ENCODE measurements around the gene FAM162A. TPM values are rescaled to one million over a fixed set of nuclear protein-coding genes. Genes with fewer than 3 reads are reported as not detected.

FAM162A gene, protein sequence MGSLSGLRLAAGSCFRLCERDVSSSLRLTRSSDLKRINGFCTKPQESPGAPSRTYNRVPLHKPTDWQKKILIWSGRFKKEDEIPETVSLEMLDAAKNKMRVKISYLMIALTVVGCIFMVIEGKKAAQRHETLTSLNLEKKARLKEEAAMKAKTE
- 1 to 10 TPM; 7.1 to 8.0 TPM for total RNA-seq

DNA sequence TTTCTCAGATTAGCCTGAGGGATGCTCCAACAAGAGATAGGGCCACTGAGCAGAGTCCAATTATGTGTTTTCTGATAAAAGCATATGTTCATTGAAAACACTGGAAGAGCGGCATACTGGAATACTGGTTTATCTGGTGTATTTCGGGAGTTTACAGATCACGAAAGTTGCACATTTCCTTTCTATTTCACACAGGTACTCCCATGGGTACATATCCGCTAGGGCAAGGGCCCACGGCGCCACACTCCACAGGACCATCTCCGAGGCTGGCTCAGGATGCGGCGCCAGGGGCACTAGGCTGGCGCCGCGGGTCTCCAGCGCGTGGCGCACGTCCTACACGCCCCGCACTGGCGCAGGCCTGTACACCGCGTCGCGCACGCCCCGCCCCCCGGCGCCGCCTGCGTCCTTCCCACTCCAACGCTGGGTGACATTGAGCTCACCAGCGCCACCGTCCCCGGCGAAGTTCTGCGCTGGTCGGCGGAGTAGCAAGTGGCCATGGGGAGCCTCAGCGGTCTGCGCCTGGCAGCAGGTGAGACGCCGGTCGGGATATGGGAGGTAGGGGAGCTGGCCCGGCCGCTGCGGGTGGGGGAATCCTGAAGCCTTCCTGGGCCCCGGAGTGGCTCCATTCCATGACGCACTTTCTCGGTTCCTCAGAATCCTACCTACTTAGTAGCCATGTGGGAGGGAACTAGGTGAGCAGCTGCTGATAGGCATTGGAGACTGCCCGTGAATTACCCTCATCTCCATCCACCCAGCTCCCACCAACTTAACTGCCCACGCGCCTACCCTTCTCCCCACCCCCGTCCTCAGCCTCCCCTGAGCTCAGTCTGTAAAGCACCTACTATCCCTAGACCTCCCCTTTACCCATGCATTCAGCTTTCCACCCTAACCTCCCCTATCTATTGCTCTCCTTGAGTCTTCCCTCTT is at the start of gene FAM162A:
Gene FAM162A (plus strand): TSS at position 412 of the 927 bp plus-strand sequence. CDS start 84 bp downstream, at position 496.
- no peaks in the 10 kb centered on the region for H3K9me3 ChIP-seq
- TF ChIP-seq, protein P1, sequence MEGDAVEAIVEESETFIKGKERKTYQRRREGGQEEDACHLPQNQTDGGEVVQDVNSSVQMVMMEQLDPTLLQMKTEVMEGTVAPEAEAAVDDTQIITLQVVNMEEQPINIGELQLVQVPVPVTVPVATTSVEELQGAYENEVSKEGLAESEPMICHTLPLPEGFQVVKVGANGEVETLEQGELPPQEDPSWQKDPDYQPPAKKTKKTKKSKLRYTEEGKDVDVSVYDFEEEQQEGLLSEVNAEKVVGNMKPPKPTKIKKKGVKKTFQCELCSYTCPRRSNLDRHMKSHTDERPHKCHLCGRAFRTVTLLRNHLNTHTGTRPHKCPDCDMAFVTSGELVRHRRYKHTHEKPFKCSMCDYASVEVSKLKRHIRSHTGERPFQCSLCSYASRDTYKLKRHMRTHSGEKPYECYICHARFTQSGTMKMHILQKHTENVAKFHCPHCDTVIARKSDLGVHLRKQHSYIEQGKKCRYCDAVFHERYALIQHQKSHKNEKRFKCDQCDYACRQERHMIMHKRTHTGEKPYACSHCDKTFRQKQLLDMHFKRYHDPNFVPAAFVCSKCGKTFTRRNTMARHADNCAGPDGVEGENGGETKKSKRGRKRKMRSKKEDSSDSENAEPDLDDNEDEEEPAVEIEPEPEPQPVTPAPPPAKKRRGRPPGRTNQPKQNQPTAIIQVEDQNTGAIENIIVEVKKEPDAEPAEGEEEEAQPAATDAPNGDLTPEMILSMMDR (IDR thresholded peaks at IDR 0.05) = peak; percentile 58
- peak within 1 kb of the TSS; percentile 70 to 84 for H3K27ac ChIP-seq
- H3K4me1 ChIP-seq (ENCODE audit: control insufficient read depth in 1 of 2, low read depth in 2 of 2) = peaks cover 4 to 27% of the 10 kb centered on the region in 2 donors
- no peaks in the 10 kb centered on the region for H3K36me3 ChIP-seq
- H3K27me3 ChIP-seq (replicated peaks; ENCODE audit: insufficient read depth) = no peaks in the 10 kb centered on the region
- ATAC-seq (ENCODE audit: insufficient number of reproducible peaks, low FRiP score, low read depth) (peak; percentile 92), DNase-seq (ENCODE audit: low spot score) (peak; percentile 70)
- H3K4me3 ChIP-seq = peak within 1 kb of the TSS; percentile 81

DNA sequence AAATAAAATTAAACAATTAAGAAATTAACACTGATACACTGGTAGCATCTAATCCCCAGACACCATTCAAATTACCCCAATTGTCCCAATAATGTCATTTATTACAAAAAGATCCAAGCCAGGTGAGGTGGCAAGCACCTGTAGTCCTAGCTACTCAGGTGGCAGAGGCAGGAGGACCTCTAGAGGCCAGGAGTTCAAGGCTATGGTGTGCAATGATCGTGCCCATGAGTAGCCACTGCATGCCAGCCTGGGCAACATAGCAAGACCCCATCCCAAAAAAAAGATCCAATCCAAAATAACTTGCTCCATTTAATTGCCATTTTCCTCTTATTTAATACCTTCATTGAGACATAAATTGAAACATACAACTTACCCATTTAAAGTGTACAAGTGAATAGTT is 41.2 kb upstream of the FAM162A start:
- TF ChIP-seq, protein P1 (IDR thresholded peaks at IDR 0.05) = no peak
- DNase-seq (ENCODE audit: low spot score) (no peak), ATAC-seq (ENCODE audit: insufficient number of reproducible peaks, low FRiP score, low read depth) (no peak)
- Histone ChIP-seq H3K4me1 (ENCODE audit: control insufficient read depth in 1 of 2, low read depth in 2 of 2) (no peaks in the 10 kb centered on the region), H3K27ac (no peak overlapping the region), H3K36me3 (no peaks in the 10 kb centered on the region), H3K4me3 (no peak overlapping the region), H3K27me3 (replicated peaks; ENCODE audit: insufficient read depth) (no peaks in the 10 kb centered on the region), H3K9me3 (no peaks in the 10 kb centered on the region)

DNA sequence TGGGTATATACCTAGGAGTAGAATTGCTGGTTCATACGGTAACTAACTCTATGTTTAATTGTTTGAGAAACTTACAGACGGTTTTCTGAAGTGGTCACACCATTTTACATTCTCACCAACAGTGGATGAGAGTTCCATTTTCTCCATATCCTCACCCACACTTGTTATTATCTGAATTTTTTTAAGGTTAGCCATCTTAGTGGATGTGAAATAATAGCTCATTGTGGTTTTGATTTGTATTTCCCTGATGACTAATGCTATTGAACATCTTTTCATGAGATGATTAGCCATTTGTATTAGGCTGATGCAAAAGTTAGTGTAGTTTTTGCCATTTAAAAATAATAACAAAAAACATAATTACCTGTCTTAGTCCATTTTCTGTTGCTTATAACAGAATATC is 40.3 kb upstream of the FAM162A start:
- Histone ChIP-seq H3K27me3 (replicated peaks; ENCODE audit: insufficient read depth) (no peaks in the 10 kb centered on the region), H3K4me1 (ENCODE audit: control insufficient read depth in 1 of 2, low read depth in 2 of 2) (no peaks in the 10 kb centered on the region), H3K4me3 (no peak overlapping the region), H3K36me3 (no peaks in the 10 kb centered on the region), H3K9me3 (no peaks in the 10 kb centered on the region), H3K27ac (no peak overlapping the region)
- no peak for ATAC-seq (ENCODE audit: insufficient number of reproducible peaks, low FRiP score, low read depth)
- DNase-seq (ENCODE audit: low spot score) = no peak
- TF ChIP-seq, protein P1 (IDR thresholded peaks at IDR 0.05) = no peak

DNA sequence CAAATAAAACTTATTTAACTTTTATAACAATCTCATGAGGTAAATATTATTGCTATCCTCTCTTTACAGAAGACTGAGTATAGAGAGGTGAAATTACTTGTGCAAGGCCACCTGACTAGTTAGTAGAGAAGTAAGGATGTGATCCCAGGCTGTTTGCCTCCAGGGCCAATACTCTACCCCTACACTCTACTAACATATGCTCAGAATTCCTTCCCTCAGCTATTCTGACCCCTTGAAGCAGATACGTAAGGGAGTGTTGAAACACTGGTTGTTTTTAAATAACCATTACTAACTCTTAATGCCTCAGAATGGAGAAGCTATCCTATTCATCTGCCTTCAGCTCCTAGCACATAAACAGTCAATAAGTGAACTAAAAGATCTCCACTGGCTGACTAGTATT is 34.8 kb upstream of the FAM162A start:
- TF ChIP-seq, protein P1 (IDR thresholded peaks at IDR 0.05) = no peak
- Histone ChIP-seq H3K27me3 (replicated peaks; ENCODE audit: insufficient read depth) (no peaks in the 10 kb centered on the region), H3K9me3 (no peaks in the 10 kb centered on the region), H3K27ac (no peak overlapping the region), H3K4me1 (ENCODE audit: control insufficient read depth in 1 of 2, low read depth in 2 of 2) (no peaks in the 10 kb centered on the region), H3K4me3 (no peak overlapping the region), H3K36me3 (no peaks in the 10 kb centered on the region)
- ATAC-seq (ENCODE audit: insufficient number of reproducible peaks, low FRiP score, low read depth) (no peak), DNase-seq (ENCODE audit: low spot score) (no peak)

DNA sequence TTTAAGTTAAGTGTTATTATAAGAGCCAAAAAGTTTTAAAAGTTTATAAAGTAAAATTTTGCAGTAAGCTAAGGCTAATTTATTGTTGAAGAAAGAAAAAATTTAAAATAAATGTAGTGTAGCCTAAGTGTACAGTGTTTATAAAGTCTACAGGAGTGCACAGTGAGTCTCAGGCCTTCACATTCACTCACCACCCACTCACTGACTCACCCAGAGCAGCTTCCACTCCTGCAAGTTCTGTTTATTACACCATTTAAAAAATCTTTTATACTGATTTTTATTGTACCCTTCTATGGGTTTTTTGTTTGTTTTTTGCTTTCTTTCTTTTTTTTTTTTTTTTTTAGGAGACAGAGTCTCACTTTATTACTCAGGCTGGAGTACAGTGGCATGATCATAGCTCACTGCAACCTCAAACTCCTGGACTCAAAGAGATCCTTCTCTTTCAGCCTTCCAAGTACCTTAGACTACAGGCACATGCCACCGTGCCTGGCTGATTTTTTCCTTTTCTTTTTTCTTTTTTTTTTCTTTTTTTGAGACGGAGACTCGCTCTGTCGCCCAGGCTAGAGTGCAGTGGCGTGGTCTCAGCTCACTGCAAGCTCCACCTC is 33.1 kb upstream of the FAM162A start:
- no peak overlapping the region for H3K27ac ChIP-seq
- no peaks in the 10 kb centered on the region for H3K27me3 ChIP-seq (replicated peaks; ENCODE audit: insufficient read depth)
- ATAC-seq (ENCODE audit: insufficient number of reproducible peaks, low FRiP score, low read depth) (no peak), DNase-seq (ENCODE audit: low spot score) (no peak)
- no peak overlapping the region for H3K4me3 ChIP-seq
- TF ChIP-seq, protein P1 (IDR thresholded peaks at IDR 0.05) = no peak
- H3K9me3 ChIP-seq = no peaks in the 10 kb centered on the region
- no peaks in the 10 kb centered on the region for H3K36me3 ChIP-seq
- H3K4me1 ChIP-seq (ENCODE audit: control insufficient read depth in 1 of 2, low read depth in 2 of 2) = no peaks in the 10 kb centered on the region
